ENCODE data around the gene MAT1A. TPM values are rescaled to one million over a fixed set of nuclear protein-coding genes. Genes with fewer than 3 reads are reported as not detected.

The MAT1A gene
- total RNA-seq, 1 experiment from 2014 or later = 2.1 TPM

- peaks cover 3 to 10% of the 10 kb centered on the region in 2 experiments for H3K4me1 Mint-ChIP-seq
- Histone ChIP-seq H3K23me2 (ENCODE audit: insufficient read length, low read depth, low read length, poor library complexity, severe bottlenecking) (no peaks in the 10 kb centered on the region), H4K8ac (replicated peaks; ENCODE audit: insufficient read length, low read depth, low read length) (no peak overlapping the region), H2BK15ac (ENCODE audit: low read depth, low read length) (no peak overlapping the region), H2BK12ac (ENCODE audit: insufficient read length, low read depth, low read length) (no peak overlapping the region), H3K23ac (ENCODE audit: insufficient read length, low read depth, low read length) (no peak overlapping the region), H3K9ac (ENCODE audit: extremely low read depth, insufficient read length, low read length) (no peak overlapping the region), H3K4ac (ENCODE audit: low read depth, low read length) (no peak overlapping the region), H3K4me1 (ENCODE audit: insufficient read depth, low read length) (no peaks in the 10 kb centered on the region), H2BK20ac (ENCODE audit: low read depth, low read length, poor library complexity, severe bottlenecking) (no peak overlapping the region), H3K79me1 (ENCODE audit: insufficient read depth, low read depth, low read length, poor library complexity, severe bottlenecking) (no peaks in the 10 kb centered on the region), H3K27ac (ENCODE audit: insufficient read length, low read depth, low read length) (no peak overlapping the region), H2BK120ac (ENCODE audit: low read depth, low read length, poor library complexity, severe bottlenecking) (no peak overlapping the region), H3K79me2 (ENCODE audit: insufficient read depth, low read length) (no peaks in the 10 kb centered on the region), H2AFZ (ENCODE audit: low read length) (no peak overlapping the region), H3T11ph (ENCODE audit: low read length) (no peak overlapping the region), H4K5ac (ENCODE audit: insufficient read length, low read depth, low read length) (no peak overlapping the region), H3K18ac (ENCODE audit: insufficient read length, low read depth, low read length) (no peak overlapping the region), H3K9me3 (ENCODE audit: control insufficient read depth, low read depth, low read length) (no peaks in the 10 kb centered on the region), H3K27me3 (ENCODE audit: insufficient read depth, low read length) (no peaks in the 10 kb centered on the region), H3K14ac (ENCODE audit: insufficient read depth, low read length) (peak overlapping the region; percentile 8; the same call in 1 of the 2 replicates), H4K20me1 (ENCODE audit: control insufficient read depth, insufficient read depth, insufficient read length) (no peaks in the 10 kb centered on the region), H2BK5ac (ENCODE audit: insufficient read length, low read length) (no peak overlapping the region), H3K56ac (ENCODE audit: insufficient read length, low read depth, low read length) (no peak overlapping the region), H4K91ac (ENCODE audit: insufficient read length, low read depth, low read length) (no peak overlapping the region), H2AK5ac (ENCODE audit: insufficient read length, low read length) (no peak overlapping the region), H3K4me2 (ENCODE audit: insufficient read depth, insufficient read length, low read length) (no peak overlapping the region)
- peaks cover 4% of the 10 kb centered on the region; the same call in 1 of the 2 replicates for H3K27me3 Mint-ChIP-seq (ENCODE audit: low read depth)
- no peak overlapping the region for H3K27ac Mint-ChIP-seq
- TF ChIP-seq CTCF (conservative IDR thresholded peaks at IDR 0.05) = no peak
- H3K9me3 Mint-ChIP-seq = no peaks in the 10 kb centered on the region
- no peak for DNase-seq
- whole genome bisulfite sequencing (ENCODE audit: extremely low coverage, insufficient read length, low lambda C conversion rate) = no CpG with 5 or more reads among the region's 12 CpGs
- peaks cover 0 to under 1% (median 0%) of the 10 kb centered on the region in 3 experiments; a peak in 1 of 7 replicates for H3K36me3 Mint-ChIP-seq (ENCODE audit: insufficient read depth in 1 of 3, low read depth in 3 of 3)
- H3K4me3 Mint-ChIP-seq = no peak overlapping the region
Observed at GRCh38 chr10:80277567-80278250, 11.7 kb downstream of the MAT1A start.

Measured in H9 (cell line).